ENCODE data around the gene ELL2. TPM values are rescaled to one million over a fixed set of nuclear protein-coding genes. Genes with fewer than 3 reads are reported as not detected.

The ELL2 gene
- total and polyA plus RNA-seq, 2 of the 13 experiments (the other 11 are each of a cell fraction or from before 2014, with no cell fraction given) = 78.9 to 97.1 TPM

DNA sequence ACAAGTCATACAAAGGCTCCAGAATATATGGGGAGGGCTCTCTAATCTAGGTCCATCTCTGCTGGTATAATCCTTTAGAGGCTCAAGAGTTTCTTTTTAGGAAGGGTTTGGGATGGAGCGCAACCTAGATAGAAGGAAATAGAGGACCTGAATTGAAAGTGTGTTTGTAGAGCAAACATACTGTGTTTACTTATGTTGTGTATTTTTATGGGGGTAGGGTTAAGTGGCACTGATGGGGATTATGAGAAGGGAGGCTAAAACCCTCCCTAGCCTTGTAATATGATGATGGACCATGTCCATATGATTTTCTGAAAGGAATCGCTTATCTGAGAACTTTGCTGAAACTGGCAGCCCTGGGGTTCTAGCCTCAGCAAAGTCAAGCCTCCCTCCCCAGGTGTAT lies 4.4 kb upstream of the ELL2 start (continued):
- TF ChIP-seq UBTF (CRISPR knock-in tag; IDR thresholded peaks at IDR 0.05) (no peak), ZFP1 (CRISPR knock-in tag; IDR thresholded peaks at IDR 0.05) (no peak), HDAC2 (CRISPR knock-in tag; IDR thresholded peaks at IDR 0.05) (peak; percentile 93), TAF1 (CRISPR knock-in tag; IDR thresholded peaks at IDR 0.05) (no peak), ASH2L (IDR thresholded peaks at IDR 0.05; ENCODE audit: insufficient read length, low read depth, low read length) (no peak), NCOA5 (CRISPR knock-in tag; IDR thresholded peaks at IDR 0.05) (no peak), ZNF460 (CRISPR knock-in tag; IDR thresholded peaks at IDR 0.05; ENCODE audit: borderline replicate concordance) (no peak; the same call in 1 of the 2 replicates), ZNF572 (CRISPR knock-in tag; IDR thresholded peaks at IDR 0.05) (no peak), ZNF292 (CRISPR knock-in tag; IDR thresholded peaks at IDR 0.05; ENCODE audit: borderline replicate concordance, low read depth) (no peak), GFI1 (CRISPR knock-in tag; IDR thresholded peaks at IDR 0.05; ENCODE audit: borderline replicate concordance) (peak; percentile 73), TFDP2 (CRISPR knock-in tag; IDR thresholded peaks at IDR 0.05) (no peak), ZNF7 (CRISPR knock-in tag; IDR thresholded peaks at IDR 0.05) (no peak), RBM22 (optimal IDR thresholded peaks at IDR 0.05; ENCODE audit: low read length) (no peak), NR2F1 (CRISPR knock-in tag; IDR thresholded peaks at IDR 0.05) (peak in 1 of 2 experiments; percentile 53; a peak in 1 of 4 replicates), TARDBP (CRISPR knock-in tag; IDR thresholded peaks at IDR 0.05) (peak; percentile 66; the same call in 1 of the 2 replicates), ZNF530 (CRISPR knock-in tag; IDR thresholded peaks at IDR 0.05; ENCODE audit: low read depth) (no peak), HOXA7 (CRISPR knock-in tag; IDR thresholded peaks at IDR 0.05) (no peak), BATF2 (CRISPR knock-in tag; IDR thresholded peaks at IDR 0.05) (no peak), KLF13 (CRISPR knock-in tag; IDR thresholded peaks at IDR 0.05) (no peak), ZNF691 (CRISPR knock-in tag; IDR thresholded peaks at IDR 0.05; ENCODE audit: borderline replicate concordance, low read depth) (no peak), IKZF4 (CRISPR knock-in tag; IDR thresholded peaks at IDR 0.05; ENCODE audit: borderline replicate concordance, low read depth, not compliant biosample characterization) (no peak)
- TF ChIP-seq, protein P1, sequence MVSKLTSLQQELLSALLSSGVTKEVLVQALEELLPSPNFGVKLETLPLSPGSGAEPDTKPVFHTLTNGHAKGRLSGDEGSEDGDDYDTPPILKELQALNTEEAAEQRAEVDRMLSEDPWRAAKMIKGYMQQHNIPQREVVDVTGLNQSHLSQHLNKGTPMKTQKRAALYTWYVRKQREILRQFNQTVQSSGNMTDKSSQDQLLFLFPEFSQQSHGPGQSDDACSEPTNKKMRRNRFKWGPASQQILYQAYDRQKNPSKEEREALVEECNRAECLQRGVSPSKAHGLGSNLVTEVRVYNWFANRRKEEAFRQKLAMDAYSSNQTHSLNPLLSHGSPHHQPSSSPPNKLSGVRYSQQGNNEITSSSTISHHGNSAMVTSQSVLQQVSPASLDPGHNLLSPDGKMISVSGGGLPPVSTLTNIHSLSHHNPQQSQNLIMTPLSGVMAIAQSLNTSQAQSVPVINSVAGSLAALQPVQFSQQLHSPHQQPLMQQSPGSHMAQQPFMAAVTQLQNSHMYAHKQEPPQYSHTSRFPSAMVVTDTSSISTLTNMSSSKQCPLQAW (CRISPR knock-in tag; IDR thresholded peaks at IDR 0.05) = no peak
- TF ChIP-seq, protein P2, sequence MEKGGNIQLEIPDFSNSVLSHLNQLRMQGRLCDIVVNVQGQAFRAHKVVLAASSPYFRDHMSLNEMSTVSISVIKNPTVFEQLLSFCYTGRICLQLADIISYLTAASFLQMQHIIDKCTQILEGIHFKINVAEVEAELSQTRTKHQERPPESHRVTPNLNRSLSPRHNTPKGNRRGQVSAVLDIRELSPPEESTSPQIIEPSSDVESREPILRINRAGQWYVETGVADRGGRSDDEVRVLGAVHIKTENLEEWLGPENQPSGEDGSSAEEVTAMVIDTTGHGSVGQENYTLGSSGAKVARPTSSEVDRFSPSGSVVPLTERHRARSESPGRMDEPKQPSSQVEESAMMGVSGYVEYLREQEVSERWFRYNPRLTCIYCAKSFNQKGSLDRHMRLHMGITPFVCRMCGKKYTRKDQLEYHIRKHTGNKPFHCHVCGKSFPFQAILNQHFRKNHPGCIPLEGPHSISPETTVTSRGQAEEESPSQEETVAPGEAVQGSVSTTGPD (CRISPR knock-in tag; IDR thresholded peaks at IDR 0.05) = no peak

Data from HepG2 (cell line).